ENCODE measurements around the gene EIF3K. TPM values are rescaled to one million over a fixed set of nuclear protein-coding genes. Genes with fewer than 3 reads are reported as not detected.

Gene EIF3K
- total and polyA plus RNA-seq, 2 of the 13 experiments (the other 11 are each of a cell fraction or from before 2014, with no cell fraction given) = 179 to 258 TPM

DNA sequence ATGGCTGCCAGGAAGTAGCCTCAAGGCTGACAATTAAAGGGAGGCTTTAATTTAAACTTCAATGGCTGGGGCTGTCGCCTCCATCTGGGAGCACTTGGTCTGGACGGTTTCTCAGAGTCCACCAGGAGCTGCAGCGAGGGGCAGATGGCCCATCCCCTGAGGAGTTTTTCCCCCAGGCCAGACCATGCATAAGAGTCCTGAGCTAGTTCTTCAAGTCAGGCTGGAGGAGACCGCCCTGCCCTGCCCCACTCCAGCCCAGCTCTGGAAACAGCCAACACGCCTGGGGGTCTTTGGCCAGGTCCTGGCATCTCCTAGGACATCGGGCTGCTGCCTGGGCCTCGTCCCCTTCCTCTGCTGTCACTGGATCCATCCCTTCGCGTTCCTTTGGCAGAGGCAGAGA lies 23.2 kb downstream of the EIF3K start:
- 98% methylated on average over 6 of the region's 9 CpGs for WGBS (ENCODE audit: low lambda C conversion rate)
- no peak for FAIRE-seq
- ChIA-PET CTCF (ENCODE audit: low intra/inter-chr PET ratio, low total read pairs) (no interaction called here), POLR2A (interaction anchor here (2.4 kb wide), 1 partner anchor 44 kb away, joined by 6 read pairs; no protein-coding TSS in a partner anchor)
- Histone ChIP-seq H3K4me3 (replicated peaks in 1 of 3; ENCODE audit: insufficient read depth in 1 of 3, low read depth in 2 of 3, low read length in 3 of 3) (no peak overlapping the region), H3K4me2 (ENCODE audit: low read depth, low read length) (no peak overlapping the region), H4K20me1 (ENCODE audit: insufficient read depth, low read length) (no peaks in the 10 kb centered on the region), H3K79me2 (ENCODE audit: insufficient read depth, low read length) (no peaks in the 10 kb centered on the region), H3K27me3 (ENCODE audit: control insufficient read depth in 1 of 2, insufficient read depth in 2 of 2, low read length in 2 of 2) (no peaks in the 10 kb centered on the region; a peak in 1 of 5 replicates), H2AFZ (ENCODE audit: low read length) (no peak overlapping the region), H3K27ac (ENCODE audit: extremely low read length, insufficient read depth, low read length) (no peak overlapping the region), H3K9me3 (ENCODE audit: low read length) (no peaks in the 10 kb centered on the region), H3K36me3 (replicated peaks in 1 of 2; ENCODE audit: control insufficient read depth in 1 of 2, insufficient read depth in 2 of 2, low read length in 2 of 2) (no peaks in the 10 kb centered on the region), H3K4me1 (ENCODE audit: insufficient read depth, low read length) (peaks cover 14% of the 10 kb centered on the region), H3K9ac (ENCODE audit: insufficient read depth, low read depth, low read length) (no peak overlapping the region)
- no peak for TF ChIP-seq ZFP90 (CRISPR knock-in tag; IDR thresholded peaks at IDR 0.05; ENCODE audit: borderline replicate concordance)
- TF ChIP-seq, protein P1, sequence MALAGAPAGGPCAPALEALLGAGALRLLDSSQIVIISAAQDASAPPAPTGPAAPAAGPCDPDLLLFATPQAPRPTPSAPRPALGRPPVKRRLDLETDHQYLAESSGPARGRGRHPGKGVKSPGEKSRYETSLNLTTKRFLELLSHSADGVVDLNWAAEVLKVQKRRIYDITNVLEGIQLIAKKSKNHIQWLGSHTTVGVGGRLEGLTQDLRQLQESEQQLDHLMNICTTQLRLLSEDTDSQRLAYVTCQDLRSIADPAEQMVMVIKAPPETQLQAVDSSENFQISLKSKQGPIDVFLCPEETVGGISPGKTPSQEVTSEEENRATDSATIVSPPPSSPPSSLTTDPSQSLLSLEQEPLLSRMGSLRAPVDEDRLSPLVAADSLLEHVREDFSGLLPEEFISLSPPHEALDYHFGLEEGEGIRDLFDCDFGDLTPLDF (CRISPR knock-in tag; IDR thresholded peaks at IDR 0.05) = no peak
- no peak for TF ChIP-seq NR2F1 (CRISPR knock-in tag; IDR thresholded peaks at IDR 0.05)
- TF ChIP-seq HMG20A (CRISPR knock-in tag; IDR thresholded peaks at IDR 0.05; ENCODE audit: borderline replicate concordance) = no peak
- TF ChIP-seq, protein P2, sequence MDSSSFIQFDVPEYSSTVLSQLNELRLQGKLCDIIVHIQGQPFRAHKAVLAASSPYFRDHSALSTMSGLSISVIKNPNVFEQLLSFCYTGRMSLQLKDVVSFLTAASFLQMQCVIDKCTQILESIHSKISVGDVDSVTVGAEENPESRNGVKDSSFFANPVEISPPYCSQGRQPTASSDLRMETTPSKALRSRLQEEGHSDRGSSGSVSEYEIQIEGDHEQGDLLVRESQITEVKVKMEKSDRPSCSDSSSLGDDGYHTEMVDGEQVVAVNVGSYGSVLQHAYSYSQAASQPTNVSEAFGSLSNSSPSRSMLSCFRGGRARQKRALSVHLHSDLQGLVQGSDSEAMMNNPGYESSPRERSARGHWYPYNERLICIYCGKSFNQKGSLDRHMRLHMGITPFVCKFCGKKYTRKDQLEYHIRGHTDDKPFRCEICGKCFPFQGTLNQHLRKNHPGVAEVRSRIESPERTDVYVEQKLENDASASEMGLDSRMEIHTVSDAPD (CRISPR knock-in tag; IDR thresholded peaks at IDR 0.05) = no peak
- no peak for DNase-seq (ENCODE audit: low spot score)
- ATAC-seq = no peak
- intact Hi-C loops (cut with micrococcal nuclease; ENCODE audit: unreplicated experiment) (no loop called here), in situ Hi-C loops (cut with HindIII; ENCODE audit: extremely low pct_ligation_motif_present, low pct_unique_long_range_greater_than_20kb) (no loop called here)
- no TSS peak for BruUV-seq (replicated peaks)

DNA sequence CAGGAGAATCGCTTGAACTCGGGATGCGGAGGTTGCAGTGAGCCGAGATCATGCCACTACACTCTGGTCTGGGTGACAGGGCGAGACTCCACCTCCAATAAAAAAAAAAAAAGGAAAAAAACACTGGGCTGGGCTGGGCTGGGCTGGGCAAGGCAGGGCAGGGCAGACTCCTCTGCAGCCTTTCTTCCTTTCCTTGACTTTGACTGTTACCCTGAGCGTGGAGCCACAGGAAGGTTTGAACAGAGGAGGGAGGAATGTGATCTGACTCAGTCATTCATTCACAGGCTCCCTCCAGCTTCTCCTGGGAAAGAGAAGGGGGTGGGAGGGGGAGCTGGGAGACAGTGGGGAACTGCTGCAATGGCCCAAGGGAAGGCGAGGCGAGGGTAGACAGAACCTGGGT lies 25.7 kb downstream of the EIF3K start:
- ChIA-PET POLR2A (interaction anchor here (0.8 kb wide), 1 partner anchor 233 kb away, joined by 5 read pairs; the partner anchor contains the start of gene RINL), CTCF (ENCODE audit: low intra/inter-chr PET ratio, low total read pairs) (no interaction called here)
- Histone ChIP-seq H2AFZ (ENCODE audit: low read length) (no peak overlapping the region), H3K36me3 (replicated peaks in 1 of 2; ENCODE audit: control insufficient read depth in 1 of 2, insufficient read depth in 2 of 2, low read length in 2 of 2) (no peaks in the 10 kb centered on the region), H3K27me3 (ENCODE audit: control insufficient read depth in 1 of 2, insufficient read depth in 2 of 2, low read length in 2 of 2) (peaks cover 0 to 4% of the 10 kb centered on the region in 2 experiments; a peak in 2 of 5 replicates), H3K9ac (ENCODE audit: insufficient read depth, low read depth, low read length) (no peak overlapping the region), H3K4me1 (ENCODE audit: insufficient read depth, low read length) (peaks cover 11% of the 10 kb centered on the region), H3K4me3 (replicated peaks in 1 of 3; ENCODE audit: insufficient read depth in 1 of 3, low read depth in 2 of 3, low read length in 3 of 3) (no peak overlapping the region), H4K20me1 (ENCODE audit: insufficient read depth, low read length) (no peaks in the 10 kb centered on the region; the same call in 1 of the 2 replicates), H3K79me2 (ENCODE audit: insufficient read depth, low read length) (peaks cover 22% of the 10 kb centered on the region), H3K27ac (ENCODE audit: extremely low read length, insufficient read depth, low read length) (no peak overlapping the region), H3K9me3 (ENCODE audit: low read length) (no peaks in the 10 kb centered on the region), H3K4me2 (ENCODE audit: low read depth, low read length) (no peak overlapping the region)
- in situ Hi-C loops (cut with HindIII; ENCODE audit: extremely low pct_ligation_motif_present, low pct_unique_long_range_greater_than_20kb) (no loop called here), intact Hi-C loops (cut with micrococcal nuclease; ENCODE audit: unreplicated experiment) (no loop called here)
- no TSS peak for BruUV-seq (replicated peaks)
- ATAC-seq (no peak), DNase-seq (ENCODE audit: low spot score) (no peak), FAIRE-seq (no peak)
- 81% methylated on average over 8 of the region's 8 CpGs for WGBS (ENCODE audit: low lambda C conversion rate)
- no peak for TF ChIP-seq SP2 (CRISPR knock-in tag; IDR thresholded peaks at IDR 0.05)
- TF ChIP-seq, protein P3, sequence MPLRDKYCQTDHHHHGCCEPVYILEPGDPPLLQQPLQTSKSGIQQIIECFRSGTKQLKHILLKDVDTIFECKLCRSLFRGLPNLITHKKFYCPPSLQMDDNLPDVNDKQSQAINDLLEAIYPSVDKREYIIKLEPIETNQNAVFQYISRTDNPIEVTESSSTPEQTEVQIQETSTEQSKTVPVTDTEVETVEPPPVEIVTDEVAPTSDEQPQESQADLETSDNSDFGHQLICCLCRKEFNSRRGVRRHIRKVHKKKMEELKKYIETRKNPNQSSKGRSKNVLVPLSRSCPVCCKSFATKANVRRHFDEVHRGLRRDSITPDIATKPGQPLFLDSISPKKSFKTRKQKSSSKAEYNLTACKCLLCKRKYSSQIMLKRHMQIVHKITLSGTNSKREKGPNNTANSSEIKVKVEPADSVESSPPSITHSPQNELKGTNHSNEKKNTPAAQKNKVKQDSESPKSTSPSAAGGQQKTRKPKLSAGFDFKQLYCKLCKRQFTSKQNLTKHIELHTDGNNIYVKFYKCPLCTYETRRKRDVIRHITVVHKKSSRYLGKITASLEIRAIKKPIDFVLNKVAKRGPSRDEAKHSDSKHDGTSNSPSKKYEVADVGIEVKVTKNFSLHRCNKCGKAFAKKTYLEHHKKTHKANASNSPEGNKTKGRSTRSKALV (CRISPR knock-in tag; IDR thresholded peaks at IDR 0.05) = no peak

Data from HepG2 (cell line).